Measurements from ENCODE around the gene RPH3AL. TPM values are rescaled to one million over a fixed set of nuclear protein-coding genes. Genes with fewer than 3 reads are reported as not detected.

Gene RPH3AL, protein sequence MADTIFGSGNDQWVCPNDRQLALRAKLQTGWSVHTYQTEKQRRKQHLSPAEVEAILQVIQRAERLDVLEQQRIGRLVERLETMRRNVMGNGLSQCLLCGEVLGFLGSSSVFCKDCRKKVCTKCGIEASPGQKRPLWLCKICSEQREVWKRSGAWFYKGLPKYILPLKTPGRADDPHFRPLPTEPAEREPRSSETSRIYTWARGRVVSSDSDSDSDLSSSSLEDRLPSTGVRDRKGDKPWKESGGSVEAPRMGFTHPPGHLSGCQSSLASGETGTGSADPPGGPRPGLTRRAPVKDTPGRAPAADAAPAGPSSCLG
- 22.3 TPM for total RNA-seq (ENCODE audit: unreplicated experiment)
- long read RNA-seq, partial matches to known transcripts: 1 of 5 reads
- long read RNA-seq, other reads (novel, unspliced or antisense): 3 of 5 reads

DNA sequence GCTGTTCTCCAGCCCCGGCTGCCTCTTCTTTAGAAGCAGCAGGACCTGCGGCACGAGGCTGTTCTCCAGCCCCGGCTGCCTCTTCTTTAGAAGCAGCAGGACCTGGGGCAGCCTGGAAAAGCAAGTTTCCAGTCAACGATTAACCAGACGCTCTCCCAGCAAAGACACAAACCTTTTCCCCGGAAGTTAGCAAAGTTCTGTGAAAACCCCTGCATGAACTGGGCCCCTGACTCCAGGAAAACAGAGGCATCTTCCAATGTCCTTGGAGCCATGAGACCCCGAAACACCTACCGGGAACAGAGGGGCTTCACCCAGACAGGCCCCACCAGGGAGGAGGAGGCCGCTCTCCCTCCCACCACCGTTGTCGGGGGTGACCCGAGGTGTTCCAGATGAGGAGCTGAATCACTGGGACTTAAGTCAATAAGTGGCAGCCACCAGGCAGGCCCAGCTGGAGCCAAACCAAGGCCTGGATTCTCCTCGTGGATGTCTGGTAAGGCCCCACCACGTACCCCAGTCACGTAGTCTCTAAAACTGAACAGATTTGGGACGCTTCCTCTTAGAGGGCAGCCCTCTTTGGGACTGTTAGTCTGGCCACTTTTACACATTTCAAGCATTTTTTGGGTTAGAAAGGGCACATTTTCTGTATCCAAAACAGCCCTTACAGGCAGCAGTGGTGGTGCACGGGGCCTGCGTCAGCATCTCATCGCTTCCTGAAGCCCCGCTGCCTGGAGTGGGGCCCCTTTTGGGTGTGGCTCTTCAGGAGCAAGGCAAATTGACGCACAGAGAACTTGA, at the start of gene RPH3AL:
Gene RPH3AL, minus strand, starts transcription at position 387 of the 792 bp plus-strand sequence. CDS start 25,264 bp downstream, outside the sequence.
- peak within 1 kb of the TSS; percentile 69 for H3K4me3 Mint-ChIP-seq (ENCODE audit: unreplicated experiment)
- DNase-seq: peak; percentile 65
- TF ChIP-seq, protein P1, sequence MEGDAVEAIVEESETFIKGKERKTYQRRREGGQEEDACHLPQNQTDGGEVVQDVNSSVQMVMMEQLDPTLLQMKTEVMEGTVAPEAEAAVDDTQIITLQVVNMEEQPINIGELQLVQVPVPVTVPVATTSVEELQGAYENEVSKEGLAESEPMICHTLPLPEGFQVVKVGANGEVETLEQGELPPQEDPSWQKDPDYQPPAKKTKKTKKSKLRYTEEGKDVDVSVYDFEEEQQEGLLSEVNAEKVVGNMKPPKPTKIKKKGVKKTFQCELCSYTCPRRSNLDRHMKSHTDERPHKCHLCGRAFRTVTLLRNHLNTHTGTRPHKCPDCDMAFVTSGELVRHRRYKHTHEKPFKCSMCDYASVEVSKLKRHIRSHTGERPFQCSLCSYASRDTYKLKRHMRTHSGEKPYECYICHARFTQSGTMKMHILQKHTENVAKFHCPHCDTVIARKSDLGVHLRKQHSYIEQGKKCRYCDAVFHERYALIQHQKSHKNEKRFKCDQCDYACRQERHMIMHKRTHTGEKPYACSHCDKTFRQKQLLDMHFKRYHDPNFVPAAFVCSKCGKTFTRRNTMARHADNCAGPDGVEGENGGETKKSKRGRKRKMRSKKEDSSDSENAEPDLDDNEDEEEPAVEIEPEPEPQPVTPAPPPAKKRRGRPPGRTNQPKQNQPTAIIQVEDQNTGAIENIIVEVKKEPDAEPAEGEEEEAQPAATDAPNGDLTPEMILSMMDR (IDR thresholded peaks at IDR 0.05; ENCODE audit: partially characterized antibody, unreplicated experiment): no peak

DNA sequence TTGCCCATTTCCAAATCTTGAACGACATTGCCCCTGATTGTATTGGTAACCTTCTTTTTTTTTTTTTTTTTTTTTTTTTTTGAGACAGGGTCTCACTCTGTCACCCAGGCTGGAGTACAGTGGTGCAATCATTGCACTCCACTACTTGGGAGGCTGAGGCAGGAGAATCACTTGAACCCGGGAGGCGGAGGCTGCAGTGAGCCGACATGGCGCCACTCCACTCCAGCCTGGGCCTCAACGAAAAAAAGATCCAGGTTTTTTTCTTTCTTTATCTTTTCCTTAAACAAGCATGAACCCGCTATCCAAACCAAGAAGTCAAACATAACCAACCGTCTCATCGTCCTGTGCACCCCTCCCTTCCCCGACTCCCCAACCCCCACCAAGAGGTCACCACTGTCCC, 47.6 kb upstream of the RPH3AL start:
- no peak overlapping the region for H3K4me3 Mint-ChIP-seq (ENCODE audit: unreplicated experiment)
- no peaks in the 10 kb centered on the region for H3K27me3 Mint-ChIP-seq (ENCODE audit: unreplicated experiment)
- peaks cover 4% of the 10 kb centered on the region for H3K36me3 Mint-ChIP-seq (ENCODE audit: unreplicated experiment)
- TF ChIP-seq, protein P1 (IDR thresholded peaks at IDR 0.05; ENCODE audit: partially characterized antibody, unreplicated experiment): no peak
- no peak for DNase-seq
- no peaks in the 10 kb centered on the region for H3K4me1 Mint-ChIP-seq (ENCODE audit: low read depth, unreplicated experiment)
- H3K27ac Mint-ChIP-seq (ENCODE audit: unreplicated experiment): no peak overlapping the region
- peaks cover 4% of the 10 kb centered on the region for H3K9me3 Mint-ChIP-seq (ENCODE audit: unreplicated experiment)

More for the DNA sequence above, at the start of gene RPH3AL:
- Mint-ChIP-seq H3K36me3 (ENCODE audit: unreplicated experiment) (peaks cover 8% of the 10 kb centered on the region), H3K9me3 (ENCODE audit: unreplicated experiment) (peaks cover 13% of the 10 kb centered on the region), H3K27ac (ENCODE audit: unreplicated experiment) (peak within 1 kb of the TSS; percentile 72), H3K4me1 (ENCODE audit: low read depth, unreplicated experiment) (peaks cover 37% of the 10 kb centered on the region), H3K27me3 (ENCODE audit: unreplicated experiment) (peaks cover 6% of the 10 kb centered on the region)

DNA sequence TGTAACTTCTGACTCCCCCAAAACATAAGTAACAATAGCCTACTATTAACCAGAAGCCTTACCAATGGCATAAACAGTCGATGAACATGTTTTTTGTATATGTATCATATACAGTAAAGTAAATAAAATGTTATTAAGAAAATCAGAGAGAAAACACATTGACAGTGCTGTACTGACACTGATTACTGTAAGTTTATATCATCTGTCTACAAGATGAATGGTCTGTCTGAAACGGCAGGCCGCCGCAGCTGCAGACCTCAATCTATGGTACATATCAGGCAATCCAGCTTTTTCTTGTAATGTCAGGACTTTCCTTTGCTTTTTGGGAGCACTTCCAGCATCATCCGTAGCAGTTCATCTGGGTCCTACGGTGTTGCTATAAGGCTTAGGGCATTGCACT, 44.2 kb upstream of the RPH3AL start:
- H3K36me3 Mint-ChIP-seq (ENCODE audit: unreplicated experiment): no peaks in the 10 kb centered on the region
- TF ChIP-seq, protein P1 (IDR thresholded peaks at IDR 0.05; ENCODE audit: partially characterized antibody, unreplicated experiment): no peak
- H3K27ac Mint-ChIP-seq (ENCODE audit: unreplicated experiment): no peak overlapping the region
- H3K4me3 Mint-ChIP-seq (ENCODE audit: unreplicated experiment): no peak overlapping the region
- H3K9me3 Mint-ChIP-seq (ENCODE audit: unreplicated experiment): no peaks in the 10 kb centered on the region
- H3K4me1 Mint-ChIP-seq (ENCODE audit: low read depth, unreplicated experiment): peaks cover 7% of the 10 kb centered on the region
- H3K27me3 Mint-ChIP-seq (ENCODE audit: unreplicated experiment): no peaks in the 10 kb centered on the region
- no peak for DNase-seq

DNA sequence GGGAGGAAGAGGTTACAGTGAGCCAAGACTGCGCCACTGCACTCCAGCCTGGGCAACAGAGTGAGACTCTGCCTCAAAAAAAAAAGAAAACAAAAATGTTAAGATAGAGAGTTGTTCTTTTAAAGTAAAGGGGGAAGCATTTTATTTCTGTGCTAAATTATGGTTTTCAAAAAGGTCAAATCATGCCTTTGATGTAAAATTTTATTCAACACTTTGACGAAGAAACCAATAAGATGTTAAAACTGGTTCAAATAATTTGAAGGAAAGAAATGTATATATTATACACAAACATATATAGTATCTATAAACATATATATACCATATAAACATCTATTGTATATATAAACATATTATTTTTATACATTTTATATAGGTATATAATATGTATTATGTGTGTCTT, 43.4 kb upstream of the RPH3AL start:
- no peaks in the 10 kb centered on the region for H3K27me3 Mint-ChIP-seq (ENCODE audit: unreplicated experiment)
- TF ChIP-seq, protein P1 (IDR thresholded peaks at IDR 0.05; ENCODE audit: partially characterized antibody, unreplicated experiment): no peak
- no peak overlapping the region for H3K4me3 Mint-ChIP-seq (ENCODE audit: unreplicated experiment)
- no peak for DNase-seq
- no peaks in the 10 kb centered on the region for H3K36me3 Mint-ChIP-seq (ENCODE audit: unreplicated experiment)
- peaks cover 7% of the 10 kb centered on the region for H3K4me1 Mint-ChIP-seq (ENCODE audit: low read depth, unreplicated experiment)
- H3K27ac Mint-ChIP-seq (ENCODE audit: unreplicated experiment): no peak overlapping the region
- no peaks in the 10 kb centered on the region for H3K9me3 Mint-ChIP-seq (ENCODE audit: unreplicated experiment)
